T-helper 1 cell treated with Interleukin-12 subunit alpha and Interleukin-12 subunit beta and Interleukin-4 antibody, amounts not matched to agents 30 ng/mL and 1 ng/mL, for 36 hours (primary cell): ENCODE measurements around the gene CCDC88A. TPM values are rescaled to one million over a fixed set of nuclear protein-coding genes. Genes with fewer than 3 reads are reported as not detected.

Source experiments
- intact Hi-C: fragments of 100-400 bp; cut with micrococcal nuclease; formaldehyde crosslinking; loops from one replicate; pipeline ENCODE4 v1.15.1; 2024
- total RNA-seq: library from RNA; stranded (reverse); gene quantifications from 2 replicates; pipeline ENCODE4 v1.2.3, GENCODE V29; 2022

CCDC88A gene
- total RNA-seq, 1 donor from 2014 or later: 6.8 TPM

GRCh38 chr2:55425431-55425831, 5.8 kb upstream of the CCDC88A start:
- intact Hi-C loops: loop anchor here (10.0 kb wide), 1 partner anchor 1641 kb away; the partner anchor contains the start of genes ASB3 and ERLEC1

DNA sequence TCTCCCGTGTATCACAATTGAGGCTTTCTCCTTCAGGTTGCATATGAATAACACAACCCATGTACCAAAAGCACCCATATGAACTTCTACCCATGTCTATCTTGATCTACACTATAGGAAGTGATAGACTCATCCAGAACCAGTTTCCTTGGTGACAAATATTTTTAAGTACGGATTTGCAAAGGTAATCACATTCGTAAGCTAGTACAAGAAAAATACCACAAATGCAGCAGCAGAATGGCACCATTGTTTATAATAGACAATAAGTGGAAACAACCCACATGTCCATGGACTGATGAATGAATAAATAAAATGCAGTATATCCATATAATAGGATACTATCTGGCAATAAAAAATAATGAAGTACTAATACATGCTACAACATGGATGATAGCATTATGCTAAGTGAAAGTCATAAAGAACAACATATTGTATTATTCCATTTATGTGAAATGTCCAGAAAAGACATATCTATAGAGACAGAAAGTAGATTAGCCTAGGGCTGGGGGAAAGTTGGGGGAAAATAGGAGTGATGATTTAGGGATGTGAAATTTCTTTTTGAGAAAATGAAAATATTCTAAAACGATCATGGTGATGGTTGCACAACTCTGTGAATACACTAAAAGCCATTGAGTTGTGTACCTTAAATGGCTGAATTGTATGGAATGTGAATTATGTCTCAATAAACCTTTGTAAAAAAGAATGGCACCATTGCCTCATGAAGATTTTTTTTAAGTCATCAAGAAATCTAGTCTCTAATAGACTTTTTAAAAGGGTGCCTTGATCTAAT, 3.4 kb upstream of the CCDC88A start:
- intact Hi-C loops: loop anchor here (5.0 to 10.0 kb wide), 2 partner anchors 291 to 1638 kb away; partner anchors contain the start of genes ASB3 and ERLEC1

- intact Hi-C loops: loop anchor here (5.0 to 10.0 kb wide), 2 partner anchors 289 to 1637 kb away; partner anchors contain the start of genes ASB3 and ERLEC1
These were observed 1.7 kb upstream of the CCDC88A start for GRCh38 chr2:55421326-55421725.

- intact Hi-C loops: loop anchor here (1.0 to 10.0 kb wide), 8 partner anchors 11 to 1636 kb away; partner anchors contain the start of genes ASB3, CLHC1, EML6 and ERLEC1
These were observed 1.2 kb upstream of the CCDC88A start for GRCh38 chr2:55420871-55421270.

DNA sequence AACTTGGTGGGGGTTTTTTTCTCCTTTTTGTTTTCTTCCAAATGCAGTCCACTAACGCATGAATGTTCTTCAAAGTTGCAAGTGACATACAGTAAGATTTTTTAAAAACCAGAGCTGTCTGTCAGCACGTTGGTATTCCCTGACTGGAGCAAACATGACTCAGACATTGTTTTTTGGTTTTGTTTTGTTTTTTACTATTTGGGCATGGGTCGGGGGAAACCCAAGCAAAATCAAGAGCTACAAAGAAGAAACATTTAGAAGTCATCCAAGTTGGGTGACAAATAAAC, 726 bp upstream of the CCDC88A start:
- intact Hi-C loops: loop anchor here (1.0 to 10.0 kb wide), 8 partner anchors 12 to 1636 kb away; partner anchors contain the start of genes ASB3, CLHC1, EML6 and ERLEC1

- intact Hi-C loops: loop anchor here (1.0 to 5.0 kb wide), 5 partner anchors 100 to 522 kb away; partner anchors contain the start of genes CFAP36, PNPT1 and PPP4R3B
These were observed 400 bp downstream of the CCDC88A start for GRCh38 chr2:55419233-55419678.

GRCh38 chr2:55418512-55419232, 984 bp downstream of the CCDC88A start:
- intact Hi-C loops: loop anchor here (1.0 to 5.0 kb wide), 5 partner anchors 101 to 521 kb away; partner anchors contain the start of genes CFAP36, PNPT1 and PPP4R3B

GRCh38 chr2:55418072-55418471, 1.6 kb downstream of the CCDC88A start:
- intact Hi-C loops: loop anchor here (2.0 to 5.0 kb wide), 3 partner anchors 195 to 521 kb away; partner anchors contain the start of gene PNPT1

DNA sequence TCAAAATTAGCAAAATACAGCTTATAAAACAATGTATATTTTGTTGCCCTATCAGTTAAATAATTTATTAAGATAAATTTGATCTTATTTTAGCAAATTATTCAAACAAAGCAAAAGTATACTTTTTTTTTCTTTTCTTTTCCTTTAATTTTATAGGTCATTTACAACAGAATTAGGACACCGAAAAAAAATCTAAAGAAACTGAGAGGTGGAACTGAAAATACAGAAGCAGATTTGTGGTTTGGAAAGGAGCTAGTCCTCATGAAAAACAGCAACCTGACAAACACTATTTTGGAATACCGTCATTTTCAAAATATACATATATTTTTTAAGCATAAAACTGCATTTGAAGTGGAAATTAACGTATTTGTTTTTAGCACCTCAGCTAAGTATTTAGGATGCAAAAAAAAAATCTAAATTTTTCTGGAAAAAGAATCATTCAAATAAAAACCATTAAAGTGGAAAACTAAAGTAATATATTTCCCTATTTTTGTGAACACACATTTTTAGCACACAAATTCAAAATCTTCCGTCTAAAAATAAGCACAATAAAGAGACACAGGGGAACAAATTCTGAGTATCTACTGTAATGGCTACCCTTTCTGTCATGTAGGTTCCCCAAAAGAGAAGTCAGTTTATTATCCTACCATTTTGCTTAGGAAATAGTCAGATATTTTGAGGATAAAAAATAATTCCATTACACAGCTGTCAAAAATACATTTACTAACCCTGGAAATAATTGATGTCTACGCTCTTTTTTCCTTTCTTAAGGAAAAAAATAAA, 2.7 kb downstream of the CCDC88A start:
- intact Hi-C loops: loop anchor here (5.0 kb wide), 2 partner anchors 275 to 520 kb away; partner anchors contain the start of gene PNPT1

DNA sequence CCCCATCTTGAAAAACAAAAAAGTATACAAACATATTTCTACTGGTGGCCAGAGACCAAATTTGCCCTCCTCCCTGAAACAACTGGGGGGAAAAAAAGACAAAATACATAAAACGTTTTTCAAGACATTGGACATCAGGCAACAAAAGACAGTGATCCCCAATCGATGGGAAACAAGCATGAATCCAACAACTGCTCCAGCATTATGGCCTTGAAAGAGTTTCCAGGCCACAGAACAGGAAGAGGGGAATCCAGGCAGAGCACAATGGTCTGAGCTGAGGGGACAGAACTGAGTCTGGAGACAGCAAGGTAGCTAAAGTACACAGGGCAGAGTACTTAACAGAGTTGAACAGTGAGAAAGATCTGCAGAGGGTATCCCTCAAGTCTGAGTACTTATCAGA, 4.4 kb downstream of the CCDC88A start:
- intact Hi-C loops: loop anchor here (5.0 kb wide), 2 partner anchors 277 to 518 kb away; partner anchors contain the start of gene PNPT1

DNA sequence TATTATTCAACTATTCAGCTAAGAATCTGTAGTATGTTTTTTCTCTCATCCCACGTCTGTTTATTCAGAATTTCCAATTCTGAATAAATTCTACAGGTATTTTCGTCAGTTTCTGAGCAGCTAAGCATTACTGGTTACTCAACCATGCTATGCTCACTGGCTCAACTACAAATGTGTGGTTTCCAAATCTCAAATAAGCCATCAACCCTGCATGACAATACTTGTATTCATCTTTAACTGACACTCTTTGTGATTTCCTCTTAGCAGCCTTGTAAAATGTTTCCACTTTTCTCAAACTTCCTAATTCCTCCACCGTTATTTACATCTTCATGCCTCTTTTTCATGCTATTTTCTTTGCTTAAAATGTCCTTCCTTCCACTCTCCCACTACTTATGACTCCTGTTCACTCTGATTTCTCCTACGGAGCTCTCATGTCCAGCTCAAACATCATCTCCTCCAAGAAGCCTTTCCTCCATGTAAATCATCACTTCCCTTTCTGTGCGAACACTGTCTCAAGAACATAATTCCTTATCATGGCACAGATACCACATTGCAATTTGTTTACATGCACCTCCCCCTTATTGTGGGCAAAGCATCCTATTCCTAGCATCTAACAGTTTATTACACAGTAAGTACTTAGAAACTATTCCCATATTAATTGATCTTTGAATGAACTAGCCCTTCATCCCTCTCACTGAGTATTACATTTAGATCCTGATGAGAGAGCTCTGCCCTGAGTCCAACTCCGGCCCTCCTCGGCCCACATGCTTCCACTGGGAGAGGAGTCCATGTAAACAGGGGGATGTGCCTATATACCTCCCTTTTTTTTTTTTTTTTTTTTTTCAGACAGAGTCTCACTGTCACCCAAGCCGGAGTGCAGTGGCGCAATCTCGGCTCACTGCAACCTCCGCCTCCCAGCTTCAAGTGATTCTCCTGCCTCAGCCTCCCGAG, 10.5 kb downstream of the CCDC88A start:
- intact Hi-C loops: no loop called here

DNA sequence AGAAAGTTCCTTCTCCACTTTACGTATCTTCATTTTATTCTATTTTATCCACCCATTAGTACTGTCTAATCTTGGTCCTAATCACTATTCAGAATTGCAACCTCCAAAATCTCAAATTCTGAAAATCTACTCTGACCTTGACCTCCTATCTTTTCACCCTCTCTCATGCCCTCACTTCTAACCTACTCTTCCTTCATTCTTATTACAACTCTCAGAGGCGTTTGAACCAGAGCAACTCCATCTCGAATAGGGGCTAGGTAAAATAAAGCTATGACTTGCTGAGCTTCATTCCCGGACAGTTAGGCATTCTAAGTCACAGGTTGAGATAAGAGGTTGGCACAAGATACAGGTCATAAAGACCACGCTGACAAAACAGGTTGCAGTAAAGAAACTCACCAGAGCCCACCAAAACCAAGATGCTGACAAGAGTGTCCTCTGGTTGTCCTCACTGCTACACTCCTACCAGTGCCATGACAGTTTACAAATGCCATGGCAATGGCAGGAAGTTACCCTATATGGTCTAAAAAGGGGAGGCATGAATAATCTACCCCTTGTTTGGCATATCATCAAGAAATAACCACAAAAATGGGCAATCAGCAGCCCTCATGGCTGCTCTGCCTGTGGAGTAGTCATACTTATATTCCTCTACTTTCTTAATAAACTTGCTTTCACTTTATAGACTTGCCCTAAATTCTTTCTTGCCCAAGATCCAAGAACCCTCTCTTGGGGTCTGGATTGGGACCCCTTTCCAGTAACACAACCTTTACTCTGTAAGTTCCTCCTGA, 11.4 kb downstream of the CCDC88A start:
- intact Hi-C loops: no loop called here

GRCh38 chr2:55405116-55405515, 14.5 kb downstream of the CCDC88A start:
- intact Hi-C loops: no loop called here

- intact Hi-C loops: no loop called here
These were observed 16.2 kb downstream of the CCDC88A start for GRCh38 chr2:55403256-55403998.

- intact Hi-C loops: no loop called here
These were observed 18.5 kb downstream of the CCDC88A start for GRCh38 chr2:55401124-55401523.

- intact Hi-C loops: no loop called here
These were observed 19.3 kb downstream of the CCDC88A start for GRCh38 chr2:55400332-55400731.

GRCh38 chr2:55399815-55400214, 19.8 kb downstream of the CCDC88A start:
- intact Hi-C loops: no loop called here
